ENCODE results near the gene RNU5B-1. TPM values are rescaled to one million over a fixed set of nuclear protein-coding genes. Genes with fewer than 3 reads are reported as not detected.

Gene RNU5B-1
- total and polyA plus RNA-seq, 9 of the 15 experiments (the other 6 are each of a cell fraction or from before 2014, with no cell fraction given), result 14.2 TPM; not detected in 8

DNA sequence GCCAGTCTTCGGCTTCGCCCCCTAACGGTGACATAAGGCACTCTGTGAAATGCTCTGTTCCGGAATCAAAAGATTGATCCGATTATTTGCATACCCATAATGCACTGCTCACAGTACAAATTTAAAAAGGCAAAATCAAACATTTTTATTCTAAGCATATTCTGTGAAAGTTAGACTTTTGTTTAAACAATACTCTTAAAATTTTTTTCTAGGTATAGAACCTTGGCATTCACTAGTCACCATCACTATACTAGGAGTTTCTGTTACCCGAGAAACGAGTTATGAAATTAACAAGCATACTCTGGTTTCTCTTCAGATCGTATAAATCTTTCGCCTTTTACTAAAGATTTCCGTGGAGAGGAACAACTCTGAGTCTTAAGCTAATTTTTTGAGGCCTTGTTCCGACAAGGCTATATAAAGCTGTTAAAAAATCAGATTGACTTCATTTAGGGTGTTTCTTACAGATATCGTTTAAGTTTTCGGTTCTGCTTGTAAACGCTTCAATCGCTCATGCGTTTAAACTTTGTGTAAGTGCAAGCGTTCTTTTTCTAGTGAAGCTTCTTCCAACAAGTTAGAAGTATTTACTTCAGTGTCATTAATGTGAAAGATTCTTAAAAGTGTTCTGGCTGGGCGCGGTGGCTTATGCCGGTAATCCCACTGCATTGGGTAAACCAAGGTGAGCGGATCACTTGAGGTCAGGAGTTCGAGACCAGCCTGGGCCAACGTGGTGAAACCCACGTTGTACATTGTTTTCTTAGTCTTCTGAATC is at the start of gene RNU5B-1 (continued):
- peak; percentile 78; the same call in 1 of the 2 replicates for TF ChIP-seq ZNF224 (CRISPR knock-in tag; IDR thresholded peaks at IDR 0.05)
- TF ChIP-seq, protein P1, sequence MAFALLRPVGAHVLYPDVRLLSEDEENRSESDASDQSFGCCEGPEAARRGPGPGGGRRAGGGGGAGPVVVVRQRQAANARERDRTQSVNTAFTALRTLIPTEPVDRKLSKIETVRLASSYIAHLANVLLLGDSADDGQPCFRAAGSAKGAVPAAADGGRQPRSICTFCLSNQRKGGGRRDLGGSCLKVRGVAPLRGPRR (CRISPR knock-in tag; IDR thresholded peaks at IDR 0.05), result 0 out of 2 replicates have a peak, but pooled peaks have one; percentile 14
- no peak; the same call in 1 of the 2 replicates for TF ChIP-seq ZNF12 (CRISPR knock-in tag; IDR thresholded peaks at IDR 0.05)
- peak; percentile 24 for TF ChIP-seq RBM22 (IDR thresholded peaks at IDR 0.05; ENCODE audit: low read depth, low read length, poor library complexity, severe bottlenecking)
- peak; percentile 100 for TF ChIP-seq SUPT5H (IDR thresholded peaks at IDR 0.05)
- TF ChIP-seq ZNF165 (CRISPR knock-in tag; IDR thresholded peaks at IDR 0.05; ENCODE audit: borderline replicate concordance), result 0 out of 2 replicates have a peak, but pooled peaks have one; percentile 20
- TF ChIP-seq ZNF134 (CRISPR knock-in tag; conservative IDR thresholded peaks at IDR 0.05), result 0 out of 2 replicates have a peak, but pooled peaks have one; percentile 24
- TF ChIP-seq ZBTB1 (CRISPR knock-in tag; IDR thresholded peaks at IDR 0.05; ENCODE audit: borderline replicate concordance, low read depth), result no peak
- no peak for TF ChIP-seq MCM7 (IDR thresholded peaks at IDR 0.05)
- TF ChIP-seq NR4A1 (CRISPR knock-in tag; IDR thresholded peaks at IDR 0.05), result no peak
- no peak; the same call in 1 of the 2 replicates for TF ChIP-seq NR4A1 (tag; IDR thresholded peaks at IDR 0.05)
- TF ChIP-seq MYBL2 (IDR thresholded peaks at IDR 0.05; ENCODE audit: low read depth), result no peak
- no peak for TF ChIP-seq MYBL2 (CRISPR knock-in tag; IDR thresholded peaks at IDR 0.05; ENCODE audit: borderline replicate concordance)
- peak; percentile 85 for TF ChIP-seq SOX6 (IDR thresholded peaks at IDR 0.05)
- peak; percentile 96 for TF ChIP-seq RFX7 (CRISPR knock-in tag; IDR thresholded peaks at IDR 0.05)
- TF ChIP-seq SMARCA4 (IDR thresholded peaks at IDR 0.05), result peak; percentile 11; the same call in 1 of the 2 replicates
- TF ChIP-seq PHF20 (IDR thresholded peaks at IDR 0.05; ENCODE audit: partially characterized antibody), result peak; percentile 54
- TF ChIP-seq MAFG (tag; conservative IDR thresholded peaks at IDR 0.05), result no peak
- no peak for TF ChIP-seq NFE2 (IDR thresholded peaks at IDR 0.05; ENCODE audit: low read depth)
- TF ChIP-seq, protein P2, sequence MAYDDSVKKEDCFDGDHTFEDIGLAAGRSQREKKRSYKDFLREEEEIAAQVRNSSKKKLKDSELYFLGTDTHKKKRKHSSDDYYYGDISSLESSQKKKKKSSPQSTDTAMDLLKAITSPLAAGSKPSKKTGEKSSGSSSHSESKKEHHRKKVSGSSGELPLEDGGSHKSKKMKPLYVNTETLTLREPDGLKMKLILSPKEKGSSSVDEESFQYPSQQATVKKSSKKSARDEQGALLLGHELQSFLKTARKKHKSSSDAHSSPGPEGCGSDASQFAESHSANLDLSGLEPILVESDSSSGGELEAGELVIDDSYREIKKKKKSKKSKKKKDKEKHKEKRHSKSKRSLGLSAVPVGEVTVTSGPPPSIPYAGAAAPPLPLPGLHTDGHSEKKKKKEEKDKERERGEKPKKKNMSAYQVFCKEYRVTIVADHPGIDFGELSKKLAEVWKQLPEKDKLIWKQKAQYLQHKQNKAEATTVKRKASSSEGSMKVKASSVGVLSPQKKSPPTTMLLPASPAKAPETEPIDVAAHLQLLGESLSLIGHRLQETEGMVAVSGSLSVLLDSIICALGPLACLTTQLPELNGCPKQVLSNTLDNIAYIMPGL (CRISPR knock-in tag; IDR thresholded peaks at IDR 0.05), result peak; percentile 37; the same call in 1 of the 2 replicates
- peak; percentile 98 for TF ChIP-seq ZNF696 (CRISPR knock-in tag; conservative IDR thresholded peaks at IDR 0.05)
- TF ChIP-seq TAF9B (IDR thresholded peaks at IDR 0.05; ENCODE audit: partially characterized antibody), result peak; percentile 98
- TF ChIP-seq, protein P3, sequence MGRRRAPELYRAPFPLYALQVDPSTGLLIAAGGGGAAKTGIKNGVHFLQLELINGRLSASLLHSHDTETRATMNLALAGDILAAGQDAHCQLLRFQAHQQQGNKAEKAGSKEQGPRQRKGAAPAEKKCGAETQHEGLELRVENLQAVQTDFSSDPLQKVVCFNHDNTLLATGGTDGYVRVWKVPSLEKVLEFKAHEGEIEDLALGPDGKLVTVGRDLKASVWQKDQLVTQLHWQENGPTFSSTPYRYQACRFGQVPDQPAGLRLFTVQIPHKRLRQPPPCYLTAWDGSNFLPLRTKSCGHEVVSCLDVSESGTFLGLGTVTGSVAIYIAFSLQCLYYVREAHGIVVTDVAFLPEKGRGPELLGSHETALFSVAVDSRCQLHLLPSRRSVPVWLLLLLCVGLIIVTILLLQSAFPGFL (CRISPR knock-in tag; IDR thresholded peaks at IDR 0.05), result no peak; the same call in 1 of the 2 replicates

Measured in K562 (cell line).